CD8-positive, alpha-beta memory T cell (primary cell): ENCODE results near the gene PRSS2. TPM values are rescaled to one million over a fixed set of nuclear protein-coding genes. Genes with fewer than 3 reads are reported as not detected.

Source experiments
- CTCF ChIA-PET: fragments of 350-600 bp; sonication (Branson Sonifier 250); formaldehyde crosslinking; loops from one replicate; lab custom pipeline; 2021; ENCODE audit warnings: antibody characterized with exemption; lab: Charles Lee
- POLR2A ChIA-PET: fragments of 350-600 bp; sonication (Branson Sonifier 250); formaldehyde crosslinking; loops from one replicate; lab custom pipeline; 2021; ENCODE audit warnings: antibody characterized with exemption; lab: Charles Lee
- DNase-seq, 5 donors: peaks; one replicate each; pipeline versions ENCODE4 v3.0.0 to v3.0.0-alpha.2; 2020 to 2022; ENCODE audit warnings: mixed read lengths in 1 of 5
- H3K27ac ChIP-seq: one replicate; pipeline ENCODE4 v1.7.0; 2013; ENCODE audit warnings: low read depth, mild to moderate bottlenecking, low read length, moderate library complexity
- H3K27me3 ChIP-seq: 2 replicates; pipeline ENCODE4 v1.7.0; 2013; ENCODE audit warnings: low read length, mild to moderate bottlenecking; ENCODE audit not compliant: insufficient read depth, poor library complexity, severe bottlenecking
- H3K36me3 ChIP-seq: 2 replicates; pipeline ENCODE4 v1.7.0; 2013; ENCODE audit warnings: mild to moderate bottlenecking, low read length, moderate library complexity; ENCODE audit not compliant: insufficient read depth
- H3K4me1 ChIP-seq: 2 replicates; pipeline ENCODE4 v1.7.0; 2013; ENCODE audit warnings: mild to moderate bottlenecking, low read length, moderate library complexity; ENCODE audit not compliant: insufficient read depth
- H3K4me3 ChIP-seq: 2 replicates; pipeline ENCODE4 v1.7.0; 2013; ENCODE audit warnings: mild to moderate bottlenecking, low read length
- H3K9me3 ChIP-seq: 2 replicates; pipeline ENCODE4 v1.7.0; 2013; ENCODE audit warnings: mild to moderate bottlenecking, low read length
- H3K27ac Mint-ChIP-seq, 8 donors: one replicate each; pipeline ENCODE4 v1.8.0; 2020 to 2021; ENCODE audit warnings: mixed read lengths in 8 of 8, mild to moderate bottlenecking in 6 of 8, inconsistent platforms in 3 of 8, moderate library complexity in 3 of 8
- H3K27me3 Mint-ChIP-seq, 2 donors: one replicate each; pipeline ENCODE4 v1.8.0; 2020 to 2021; ENCODE audit warnings: mixed read lengths in 2 of 2, mild to moderate bottlenecking in 1 of 2, moderate library complexity in 1 of 2
- H3K36me3 Mint-ChIP-seq, 3 donors: one replicate each; pipeline ENCODE4 v1.8.0; 2020 to 2021; ENCODE audit warnings: mixed read lengths in 3 of 3, inconsistent platforms in 1 of 3, mild to moderate bottlenecking in 1 of 3
- H3K4me1 Mint-ChIP-seq, 3 donors: one replicate each; pipeline ENCODE4 v1.8.0; 2020 to 2021; ENCODE audit warnings: mixed read lengths in 3 of 3, inconsistent platforms in 1 of 3, mild to moderate bottlenecking in 1 of 3
- H3K4me3 Mint-ChIP-seq, 7 donors: one replicate each; pipeline ENCODE4 v1.8.0; 2020 to 2021; ENCODE audit warnings: mixed read lengths in 7 of 7, mild to moderate bottlenecking in 6 of 7, moderate library complexity in 4 of 7, inconsistent platforms in 2 of 7
- H3K9me3 Mint-ChIP-seq, 5 donors: one replicate each; pipeline ENCODE4 v1.8.0; 2020 to 2022; ENCODE audit warnings: mixed read lengths in 5 of 5, mild to moderate bottlenecking in 3 of 5, moderate library complexity in 2 of 5, inconsistent platforms in 1 of 5
- polyA plus RNA-seq: library from polyadenylated mRNA; unstranded; fragments of 300-500 nt; fragmentation: Illumina TruSeq; gene quantifications from one replicate; pipeline ENCODE4 v1.2.3, GENCODE V29; 2021
- total RNA-seq, 2 experiments: library from RNA; stranded (reverse); gene quantifications; one replicate each; pipeline ENCODE4 v1.2.3, GENCODE V29; 2021

Gene PRSS2
- total and polyA plus RNA-seq, 3 experiments from 2014 or later, result not detected

DNA sequence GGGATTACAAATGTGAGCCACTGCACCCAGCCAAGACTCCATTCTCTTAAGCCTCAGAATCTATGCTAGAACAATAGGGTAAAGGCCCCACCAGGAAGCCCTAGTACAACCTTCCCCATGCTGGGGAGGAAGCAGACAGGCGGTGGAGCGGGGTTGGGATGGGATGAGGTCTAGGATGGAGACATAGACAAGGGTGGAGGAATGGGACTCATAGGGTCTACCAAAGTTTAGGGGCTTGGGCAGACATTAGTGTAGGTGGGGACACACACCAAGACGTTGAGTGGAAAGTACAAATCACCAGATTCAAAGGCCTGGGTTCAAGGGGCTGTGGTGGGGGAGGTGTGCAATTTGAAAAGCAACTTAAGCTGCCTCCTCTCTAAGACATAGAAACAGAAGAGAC lies 19.3 kb downstream of the PRSS2 start:
- peak in 2 of 5 donors; percentile 26 to 45 for DNase-seq
- peaks cover 35 to 45% (median 38%) of the 10 kb centered on the region in 3 donors for H3K4me1 Mint-ChIP-seq
- H3K27ac ChIP-seq, result peak overlapping the region; percentile 80
- peaks cover 25% of the 10 kb centered on the region for H3K4me1 ChIP-seq
- H3K4me3 Mint-ChIP-seq, result peak overlapping the region; percentile 92 to 100 (median 98)
- peak overlapping the region; percentile 89 for H3K4me3 ChIP-seq
- peak overlapping the region; percentile 84 to 99 (median 98) for H3K27ac Mint-ChIP-seq
- no peaks in the 10 kb centered on the region for H3K9me3 Mint-ChIP-seq
- no peaks in the 10 kb centered on the region for H3K9me3 ChIP-seq
- peaks cover 30 to 81% (median 31%) of the 10 kb centered on the region in 3 donors for H3K36me3 Mint-ChIP-seq
- CTCF ChIA-PET, result interaction anchor here (7.8 to 21.1 kb wide), 2 partner anchors 8 to 18 kb away, joined by 94 to 508 read pairs; no protein-coding TSS in a partner anchor
- no peaks in the 10 kb centered on the region for H3K27me3 Mint-ChIP-seq
- POLR2A ChIA-PET, result interaction anchor here (0.6 to 19.9 kb wide), 3 partner anchors 7 to 157 kb away, joined by 4 to 1213 read pairs (median 392); no protein-coding TSS in a partner anchor
- peaks cover 22% of the 10 kb centered on the region for H3K36me3 ChIP-seq
- H3K27me3 ChIP-seq, result no peaks in the 10 kb centered on the region

DNA sequence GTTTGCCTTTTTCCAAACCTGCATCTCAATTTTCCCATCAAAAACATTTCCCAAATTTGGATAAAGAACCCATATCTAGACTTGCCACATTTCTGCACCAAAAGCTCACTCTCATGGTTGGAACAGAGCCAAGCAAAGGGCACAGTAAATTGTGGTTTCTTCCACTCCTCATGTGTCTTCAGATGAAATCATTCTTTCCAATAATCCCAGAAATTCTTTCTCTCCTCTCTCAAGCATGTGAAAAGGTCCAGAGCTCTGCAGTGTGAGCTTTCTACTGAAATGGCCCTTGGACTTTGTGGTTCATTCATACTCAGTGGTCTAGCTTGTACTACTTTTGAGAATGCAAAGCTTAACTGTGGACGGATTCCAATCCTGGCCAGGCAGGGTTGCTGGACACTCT lies 19.8 kb downstream of the PRSS2 start:
- Histone ChIP-seq H3K9me3 (no peaks in the 10 kb centered on the region), H3K4me3 (peak overlapping the region; percentile 89), H3K27ac (peak overlapping the region; percentile 80), H3K27me3 (no peaks in the 10 kb centered on the region), H3K36me3 (peaks cover 22% of the 10 kb centered on the region), H3K4me1 (peaks cover 25% of the 10 kb centered on the region)
- peak overlapping the region; percentile 84 to 100 (median 98) for H3K27ac Mint-ChIP-seq
- POLR2A ChIA-PET, result interaction anchor here (9.1 to 19.9 kb wide), 2 partner anchors 7 to 19 kb away, joined by 392 to 1213 read pairs; no protein-coding TSS in a partner anchor
- CTCF ChIA-PET, result interaction anchor here (21.1 kb wide), 1 partner anchor 18 kb away, joined by 508 read pairs; no protein-coding TSS in a partner anchor
- peaks cover 37 to 47% (median 42%) of the 10 kb centered on the region in 3 donors for H3K4me1 Mint-ChIP-seq
- H3K9me3 Mint-ChIP-seq, result no peaks in the 10 kb centered on the region
- H3K27me3 Mint-ChIP-seq, result no peaks in the 10 kb centered on the region
- peak overlapping the region; percentile 92 to 100 (median 98) for H3K4me3 Mint-ChIP-seq
- peaks cover 30 to 84% (median 31%) of the 10 kb centered on the region in 3 donors for H3K36me3 Mint-ChIP-seq
- DNase-seq, result no peak

DNA sequence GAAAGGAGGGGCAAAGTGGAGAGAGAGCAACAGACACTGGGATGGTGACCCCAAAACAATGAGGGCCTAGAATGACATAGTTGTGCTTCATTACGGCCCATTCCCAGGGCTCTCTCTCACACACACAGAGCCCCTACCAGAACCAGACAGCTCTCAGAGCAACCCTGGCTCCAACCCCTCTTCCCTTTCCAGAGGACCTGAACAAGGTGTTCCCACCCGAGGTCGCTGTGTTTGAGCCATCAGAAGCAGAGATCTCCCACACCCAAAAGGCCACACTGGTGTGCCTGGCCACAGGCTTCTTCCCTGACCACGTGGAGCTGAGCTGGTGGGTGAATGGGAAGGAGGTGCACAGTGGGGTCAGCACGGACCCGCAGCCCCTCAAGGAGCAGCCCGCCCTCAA lies 20.7 kb downstream of the PRSS2 start:
- peaks cover 25% of the 10 kb centered on the region for H3K4me1 ChIP-seq

DNA sequence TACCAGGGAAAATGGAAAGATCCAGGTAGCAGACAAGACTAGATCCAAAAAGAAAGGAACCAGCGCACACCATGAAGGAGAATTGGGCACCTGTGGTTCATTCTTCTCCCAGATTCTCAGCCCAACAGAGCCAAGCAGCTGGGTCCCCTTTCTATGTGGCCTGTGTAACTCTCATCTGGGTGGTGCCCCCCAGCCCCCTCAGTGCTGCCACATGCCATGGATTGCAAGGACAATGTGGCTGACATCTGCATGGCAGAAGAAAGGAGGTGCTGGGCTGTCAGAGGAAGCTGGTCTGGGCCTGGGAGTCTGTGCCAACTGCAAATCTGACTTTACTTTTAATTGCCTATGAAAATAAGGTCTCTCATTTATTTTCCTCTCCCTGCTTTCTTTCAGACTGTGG lies 21.4 kb downstream of the PRSS2 start:
- peak in 1 of 5 donors; percentile 8 for DNase-seq
- Histone ChIP-seq H3K4me1 (peaks cover 25% of the 10 kb centered on the region), H3K27me3 (no peaks in the 10 kb centered on the region), H3K36me3 (peaks cover 22% of the 10 kb centered on the region), H3K27ac (no peak overlapping the region), H3K9me3 (no peaks in the 10 kb centered on the region), H3K4me3 (no peak overlapping the region)
- ChIA-PET POLR2A (interaction anchor here (0.8 to 19.9 kb wide), 2 partner anchors 18 to 155 kb away, joined by 3 to 1213 read pairs; no protein-coding TSS in a partner anchor), CTCF (interaction anchor here (21.1 kb wide), 1 partner anchor 16 kb away, joined by 508 read pairs; no protein-coding TSS in a partner anchor)
- peaks cover 36 to 47% (median 42%) of the 10 kb centered on the region in 3 donors for H3K4me1 Mint-ChIP-seq
- peaks cover 0 to 7% of the 10 kb centered on the region in 2 donors for H3K27me3 Mint-ChIP-seq
- no peaks in the 10 kb centered on the region for H3K9me3 Mint-ChIP-seq
- peaks cover 30 to 91% (median 31%) of the 10 kb centered on the region in 3 donors for H3K36me3 Mint-ChIP-seq
- H3K4me3 Mint-ChIP-seq, result peak overlapping the region; percentile 70 to 100 (median 92)
- H3K27ac Mint-ChIP-seq, result peak overlapping the region; percentile 85 to 100 (median 100)

More for the DNA sequence above, 20.7 kb downstream of the PRSS2 start:
- ChIA-PET POLR2A (interaction anchor here (9.1 to 19.9 kb wide), 2 partner anchors 6 to 18 kb away, joined by 392 to 1213 read pairs; no protein-coding TSS in a partner anchor), CTCF (interaction anchor here (21.1 kb wide), 1 partner anchor 17 kb away, joined by 508 read pairs; no protein-coding TSS in a partner anchor)
- Histone ChIP-seq H3K9me3 (no peaks in the 10 kb centered on the region), H3K4me3 (peak overlapping the region; percentile 37), H3K27ac (peak overlapping the region; percentile 38), H3K36me3 (peaks cover 22% of the 10 kb centered on the region), H3K27me3 (no peaks in the 10 kb centered on the region)
- Mint-ChIP-seq H3K27me3 (peaks cover 0 to 6% of the 10 kb centered on the region in 2 donors), H3K4me3 (peak overlapping the region; percentile 92 to 100 (median 98)), H3K9me3 (no peaks in the 10 kb centered on the region), H3K27ac (peak overlapping the region; percentile 85 to 100 (median 98)), H3K36me3 (peaks cover 30 to 90% (median 31%) of the 10 kb centered on the region in 3 donors), H3K4me1 (peaks cover 36 to 47% (median 42%) of the 10 kb centered on the region in 3 donors)
- peak in 1 of 5 donors; percentile 7 for DNase-seq

DNA sequence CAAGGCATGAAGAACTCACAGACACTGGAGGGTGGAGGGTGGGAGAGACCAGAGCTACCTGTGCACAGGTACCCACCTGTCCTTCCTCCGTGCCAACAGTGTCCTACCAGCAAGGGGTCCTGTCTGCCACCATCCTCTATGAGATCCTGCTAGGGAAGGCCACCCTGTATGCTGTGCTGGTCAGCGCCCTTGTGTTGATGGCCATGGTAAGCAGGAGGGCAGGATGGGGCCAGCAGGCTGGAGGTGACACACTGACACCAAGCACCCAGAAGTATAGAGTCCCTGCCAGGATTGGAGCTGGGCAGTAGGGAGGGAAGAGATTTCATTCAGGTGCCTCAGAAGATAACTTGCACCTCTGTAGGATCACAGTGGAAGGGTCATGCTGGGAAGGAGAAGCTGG lies 21.8 kb downstream of the PRSS2 start:
- H3K36me3 ChIP-seq, result peaks cover 24% of the 10 kb centered on the region
- H3K36me3 Mint-ChIP-seq, result peaks cover 31 to 91% (median 34%) of the 10 kb centered on the region in 3 donors
- peaks cover 25% of the 10 kb centered on the region for H3K4me1 ChIP-seq
- peak overlapping the region; percentile 14 for H3K4me3 ChIP-seq
- peak overlapping the region; percentile 85 to 100 (median 100) for H3K27ac Mint-ChIP-seq
- H3K9me3 ChIP-seq, result no peaks in the 10 kb centered on the region
- POLR2A ChIA-PET, result interaction anchor here (0.8 to 19.9 kb wide), 2 partner anchors 17 to 155 kb away, joined by 3 to 1213 read pairs; no protein-coding TSS in a partner anchor
- peak overlapping the region; percentile 70 to 100 (median 92) for H3K4me3 Mint-ChIP-seq
- no peaks in the 10 kb centered on the region for H3K27me3 ChIP-seq
- peaks cover 36 to 47% (median 42%) of the 10 kb centered on the region in 3 donors for H3K4me1 Mint-ChIP-seq
- H3K27me3 Mint-ChIP-seq, result peaks cover 0 to 10% of the 10 kb centered on the region in 2 donors
- H3K27ac ChIP-seq, result no peak overlapping the region
- peaks cover 0 to under 1% (median 0%) of the 10 kb centered on the region in 5 donors for H3K9me3 Mint-ChIP-seq
- CTCF ChIA-PET, result interaction anchor here (1.0 to 21.1 kb wide), 2 partner anchors 16 to 189 kb away, joined by 3 to 508 read pairs; no protein-coding TSS in a partner anchor
- DNase-seq, result no peak

DNA sequence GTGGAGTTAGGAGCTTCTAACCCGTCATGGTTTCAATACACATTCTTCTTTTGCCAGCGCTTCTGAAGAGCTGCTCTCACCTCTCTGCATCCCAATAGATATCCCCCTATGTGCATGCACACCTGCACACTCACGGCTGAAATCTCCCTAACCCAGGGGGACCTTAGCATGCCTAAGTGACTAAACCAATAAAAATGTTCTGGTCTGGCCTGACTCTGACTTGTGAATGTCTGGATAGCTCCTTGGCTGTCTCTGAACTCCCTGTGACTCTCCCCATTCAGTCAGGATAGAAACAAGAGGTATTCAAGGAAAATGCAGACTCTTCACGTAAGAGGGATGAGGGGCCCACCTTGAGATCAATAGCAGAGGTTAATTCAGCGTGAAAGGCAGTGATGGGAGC lies 22.4 kb downstream of the PRSS2 start:
- Mint-ChIP-seq H3K9me3 (peaks cover 0 to 5% (median 0%) of the 10 kb centered on the region in 5 donors), H3K27me3 (peaks cover 0 to 13% of the 10 kb centered on the region in 2 donors), H3K36me3 (peaks cover 34 to 91% (median 35%) of the 10 kb centered on the region in 3 donors), H3K4me1 (peaks cover 36 to 47% (median 42%) of the 10 kb centered on the region in 3 donors), H3K4me3 (peak overlapping the region in 6 of 7 donors; percentile 38 to 100 (median 81)), H3K27ac (peak overlapping the region; percentile 85 to 100 (median 100))
- ChIA-PET POLR2A (interaction anchor here (0.6 to 19.9 kb wide), 4 partner anchors 6 to 123 kb away, joined by 3 to 1213 read pairs (median 198); no protein-coding TSS in a partner anchor), CTCF (interaction anchor here (1.0 to 21.1 kb wide), 2 partner anchors 15 to 190 kb away, joined by 3 to 508 read pairs; no protein-coding TSS in a partner anchor)
- peaks cover 30% of the 10 kb centered on the region for H3K36me3 ChIP-seq
- no peak for DNase-seq
- no peaks in the 10 kb centered on the region for H3K9me3 ChIP-seq
- no peak overlapping the region for H3K27ac ChIP-seq
- H3K4me1 ChIP-seq, result peaks cover 25% of the 10 kb centered on the region
- H3K4me3 ChIP-seq, result no peak overlapping the region
- H3K27me3 ChIP-seq, result no peaks in the 10 kb centered on the region

DNA sequence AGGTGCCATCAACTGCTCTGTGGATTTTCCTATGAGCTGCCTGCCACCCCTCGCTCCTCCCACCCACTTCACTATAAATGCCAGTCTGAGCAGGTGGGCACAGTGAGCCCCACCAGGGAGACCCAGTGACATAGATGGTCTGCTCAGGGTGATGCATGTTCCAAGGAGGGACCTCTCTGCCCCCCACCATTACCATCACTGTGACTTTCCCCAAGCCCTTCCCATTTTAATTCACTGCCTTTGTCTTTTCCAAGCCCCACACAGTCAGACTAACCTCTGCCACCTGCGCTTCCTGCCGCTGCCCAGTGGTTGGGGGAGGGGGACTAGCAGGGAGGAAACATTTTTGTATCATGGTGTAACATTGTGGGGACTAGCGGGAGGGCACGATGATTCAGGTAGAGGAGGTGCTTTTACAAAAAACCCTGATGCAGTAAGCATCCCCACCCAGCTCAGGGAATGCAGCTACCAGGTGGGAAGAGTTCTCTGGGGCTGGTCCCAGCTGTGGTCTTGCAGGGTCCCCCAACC lies 24.6 kb downstream of the PRSS2 start:
- peak overlapping the region; percentile 94 to 100 (median 100) for H3K27ac Mint-ChIP-seq
- H3K36me3 Mint-ChIP-seq, result peaks cover 34 to 91% (median 39%) of the 10 kb centered on the region in 3 donors
- peaks cover 0 to 5% (median 0%) of the 10 kb centered on the region in 5 donors for H3K9me3 Mint-ChIP-seq
- CTCF ChIA-PET, result interaction anchor here (5.4 to 21.1 kb wide), 2 partner anchors 9 to 13 kb away, joined by 94 to 508 read pairs; no protein-coding TSS in a partner anchor
- H3K27me3 Mint-ChIP-seq, result peaks cover 0 to 16% of the 10 kb centered on the region in 2 donors
- peak overlapping the region; percentile 92 to 100 (median 100) for H3K4me3 Mint-ChIP-seq
- H3K4me3 ChIP-seq, result peak overlapping the region; percentile 79
- no peaks in the 10 kb centered on the region for H3K27me3 ChIP-seq
- DNase-seq, result peak; percentile 31 to 86 (median 60)
- no peaks in the 10 kb centered on the region for H3K9me3 ChIP-seq
- POLR2A ChIA-PET, result interaction anchor here (0.5 to 19.9 kb wide), 6 partner anchors 8 to 533 kb away, joined by 3 to 1213 read pairs (median 4); no protein-coding TSS in a partner anchor
- H3K4me1 ChIP-seq, result peaks cover 44% of the 10 kb centered on the region
- peaks cover 27% of the 10 kb centered on the region for H3K36me3 ChIP-seq
- H3K27ac ChIP-seq, result peak overlapping the region; percentile 95
- H3K4me1 Mint-ChIP-seq, result peaks cover 54 to 69% (median 63%) of the 10 kb centered on the region in 3 donors
